T-helper 22 cell (primary cell): ENCODE measurements around the gene SPC25.
A peak's percentile ranks its signal among the peaks of the same experiment; 100 is the strongest.
"Not testable (repeated sequence)": the region's sequence is repeated elsewhere in the genome, so short reads cannot be mapped to it uniquely, and the experiment has no call there.

Experiments used
- DNase-seq: peaks from one replicate; pipeline ENCODE4 v3.0.0-alpha.2; 2020; ENCODE audit warnings: low read depth

The SPC25 gene

GRCh38 chr2:168890006-168890782 is at the start of gene SPC25:
TSS of gene SPC25 (minus strand) at chr2:168890430. CDS start at chr2:168889519, 911 bp downstream.
- DNase-seq: peak; percentile 77

- no peak for DNase-seq
Observed at GRCh38 chr2:168939918-168940317, 49.7 kb upstream of the SPC25 start.

- DNase-seq: no peak
Observed at GRCh38 chr2:168939061-168939460, 48.8 kb upstream of the SPC25 start.

- no peak for DNase-seq
Observed at GRCh38 chr2:168935810-168936581, 45.8 kb upstream of the SPC25 start.

GRCh38 chr2:168934826-168935225 is 44.6 kb upstream of the SPC25 start:
- DNase-seq: no peak

GRCh38 chr2:168932174-168932573 is 41.9 kb upstream of the SPC25 start:
- not testable (repeated sequence) for DNase-seq

GRCh38 chr2:168930242-168930641 is 40.0 kb upstream of the SPC25 start:
- DNase-seq: no peak

GRCh38 chr2:168929031-168929430 is 38.8 kb upstream of the SPC25 start:
- no peak for DNase-seq

GRCh38 chr2:168928113-168928831 is 38.0 kb upstream of the SPC25 start:
- no peak for DNase-seq

- DNase-seq: no peak
Observed at GRCh38 chr2:168926621-168927386, 36.6 kb upstream of the SPC25 start.

- DNase-seq: no peak
Observed at GRCh38 chr2:168920504-168921157, 30.4 kb upstream of the SPC25 start.

GRCh38 chr2:168916331-168916675 is 26.1 kb upstream of the SPC25 start:
- no peak for DNase-seq

GRCh38 chr2:168915441-168916330 is 25.5 kb upstream of the SPC25 start:
- DNase-seq: no peak

GRCh38 chr2:168913495-168913894 is 23.3 kb upstream of the SPC25 start:
- DNase-seq: no peak

GRCh38 chr2:168912901-168913369 is 22.7 kb upstream of the SPC25 start:
- no peak for DNase-seq

GRCh38 chr2:168912466-168912865 is 22.2 kb upstream of the SPC25 start:
- DNase-seq: no peak

GRCh38 chr2:168910330-168910729 is 20.1 kb upstream of the SPC25 start:
- DNase-seq: no peak

- DNase-seq: no peak
Observed at GRCh38 chr2:168907940-168908662, 17.9 kb upstream of the SPC25 start.

GRCh38 chr2:168904358-168904757 is 14.1 kb upstream of the SPC25 start:
- no peak for DNase-seq

- DNase-seq: no peak
Observed at GRCh38 chr2:168903888-168904287, 13.7 kb upstream of the SPC25 start.
